ENCODE measurements around the gene PIP5KL1.

DNA sequence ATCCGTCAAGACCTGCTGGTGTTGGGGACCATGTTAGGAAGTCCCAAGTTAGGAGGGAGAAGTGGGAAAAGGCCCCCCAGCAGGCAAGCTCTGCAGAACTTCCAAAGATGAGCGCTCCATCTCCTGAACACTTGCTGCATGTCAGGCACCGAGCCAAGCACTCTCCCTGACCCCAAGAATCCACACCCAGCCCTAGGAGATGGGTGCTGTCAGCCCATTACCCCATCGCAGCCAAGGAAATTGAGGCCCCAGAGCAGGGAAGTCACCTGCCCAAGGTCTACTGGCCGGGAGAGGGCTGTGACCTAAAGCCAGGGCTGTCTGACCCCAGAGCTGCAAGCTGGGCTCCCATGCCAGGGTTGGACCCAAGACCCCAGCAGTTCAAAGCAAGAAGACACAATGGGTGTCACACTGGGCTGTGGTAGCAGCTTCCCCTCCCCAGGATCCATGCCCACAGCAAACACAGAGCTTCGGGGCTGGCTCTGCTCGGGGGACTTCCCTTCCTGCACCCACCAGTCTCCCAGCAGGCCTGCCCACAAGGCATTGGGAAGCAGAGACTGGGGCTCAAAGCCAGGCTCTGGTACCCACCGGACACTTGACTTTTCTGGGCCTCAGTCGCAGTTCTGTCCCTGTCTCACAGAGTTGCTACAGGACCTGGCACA is 36.7 kb upstream of the PIP5KL1 start:
- TF ChIP-seq, protein P1, sequence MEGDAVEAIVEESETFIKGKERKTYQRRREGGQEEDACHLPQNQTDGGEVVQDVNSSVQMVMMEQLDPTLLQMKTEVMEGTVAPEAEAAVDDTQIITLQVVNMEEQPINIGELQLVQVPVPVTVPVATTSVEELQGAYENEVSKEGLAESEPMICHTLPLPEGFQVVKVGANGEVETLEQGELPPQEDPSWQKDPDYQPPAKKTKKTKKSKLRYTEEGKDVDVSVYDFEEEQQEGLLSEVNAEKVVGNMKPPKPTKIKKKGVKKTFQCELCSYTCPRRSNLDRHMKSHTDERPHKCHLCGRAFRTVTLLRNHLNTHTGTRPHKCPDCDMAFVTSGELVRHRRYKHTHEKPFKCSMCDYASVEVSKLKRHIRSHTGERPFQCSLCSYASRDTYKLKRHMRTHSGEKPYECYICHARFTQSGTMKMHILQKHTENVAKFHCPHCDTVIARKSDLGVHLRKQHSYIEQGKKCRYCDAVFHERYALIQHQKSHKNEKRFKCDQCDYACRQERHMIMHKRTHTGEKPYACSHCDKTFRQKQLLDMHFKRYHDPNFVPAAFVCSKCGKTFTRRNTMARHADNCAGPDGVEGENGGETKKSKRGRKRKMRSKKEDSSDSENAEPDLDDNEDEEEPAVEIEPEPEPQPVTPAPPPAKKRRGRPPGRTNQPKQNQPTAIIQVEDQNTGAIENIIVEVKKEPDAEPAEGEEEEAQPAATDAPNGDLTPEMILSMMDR (conservative IDR thresholded peaks at IDR 0.05; ENCODE audit: low read depth, low read length): no peak
- no peak for TF ChIP-seq EZH2 (IDR thresholded peaks at IDR 0.05; ENCODE audit: borderline replicate concordance, low read depth, low read length, poor library complexity, severe bottlenecking)

All from A673 (cell line).